GM21737 (cell line): Measurements from ENCODE around the gene GLP1R.
"Not testable (repeated sequence)": the region's sequence is repeated elsewhere in the genome, so short reads cannot be mapped to it uniquely, and the experiment has no call there.

ENCODE experiments used
- ATAC-seq: cut with Tn5 transposase; IDR thresholded peaks from one replicate; pipeline ENCODE4 v1.9.1; 2021; ENCODE audit warnings: mild to moderate bottlenecking, moderate library complexity; ENCODE audit not compliant: unreplicated experiment

Gene GLP1R

DNA sequence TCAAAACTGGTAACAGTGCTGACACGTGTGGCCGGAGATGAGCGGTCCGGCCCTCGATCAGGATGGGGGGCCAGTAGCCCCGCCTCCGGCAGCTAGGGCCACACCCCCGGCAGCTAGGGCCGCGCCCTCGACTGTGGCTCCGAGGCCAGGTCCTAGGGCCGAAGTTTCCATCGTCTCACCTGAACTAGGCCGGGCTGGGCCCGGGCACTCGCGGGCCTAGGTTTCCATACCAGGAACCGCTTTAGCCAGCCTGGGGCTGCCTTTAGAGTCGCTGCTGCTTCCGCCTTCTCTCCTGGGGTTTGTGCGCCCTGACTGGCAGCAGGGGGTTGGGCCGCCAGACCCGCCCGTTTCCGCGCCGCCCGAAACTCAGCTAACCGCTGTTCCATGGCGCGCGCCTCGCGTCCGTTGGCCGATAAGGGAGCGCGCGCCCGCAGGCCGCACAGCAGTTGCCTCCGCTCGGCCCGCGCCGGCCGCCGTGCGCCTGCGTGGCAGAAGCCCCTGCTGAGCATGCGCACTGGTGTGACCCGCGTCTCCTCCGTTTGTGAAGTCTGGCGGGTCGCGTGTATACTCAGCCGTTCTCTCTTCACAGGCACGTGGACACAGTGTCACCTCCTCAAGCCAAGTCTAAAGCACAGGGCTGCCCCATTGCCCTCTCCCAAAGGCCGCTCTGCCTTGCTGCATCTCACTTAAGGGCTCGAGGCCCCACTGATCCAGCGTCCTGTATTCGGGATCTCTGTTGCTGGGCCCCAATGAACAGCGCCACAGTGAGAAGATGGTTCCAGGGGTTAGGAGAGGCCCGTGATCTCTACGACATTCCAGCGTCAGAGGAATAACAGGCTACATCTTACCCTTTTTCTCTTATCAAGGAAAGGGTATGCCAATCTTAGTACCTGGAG, 66.4 kb downstream of the GLP1R start, which contains the start of gene SAYSD1:
SAYSD1 (minus strand) TSS at position 483 of the 896 bp plus-strand sequence; CDS start at position 386, 97 bp downstream.
- peak; percentile 91 for ATAC-seq

GRCh38 chr6:39118921-39119320, 70.3 kb downstream of the GLP1R start:
- no peak for ATAC-seq

DNA sequence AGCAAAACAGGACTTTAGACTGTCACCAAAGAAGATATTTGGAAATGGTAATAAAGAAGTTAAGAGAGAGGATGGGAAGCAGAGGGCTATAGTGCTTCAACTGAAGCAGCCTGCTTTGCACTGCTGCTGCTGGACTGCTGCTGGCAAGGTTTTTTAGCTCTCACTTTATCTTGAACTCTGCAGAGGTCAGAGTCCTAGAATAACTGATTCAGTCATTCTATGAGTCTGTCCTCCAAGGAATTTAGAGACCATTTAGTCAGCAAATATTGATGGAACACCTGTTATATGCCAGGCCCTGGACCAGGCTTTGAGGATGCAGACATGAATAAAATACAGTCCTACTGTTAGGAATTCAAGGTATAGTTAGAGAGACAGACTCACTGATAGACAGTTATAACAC, 75.5 kb downstream of the GLP1R start:
- ATAC-seq: no peak

GRCh38 chr6:39128106-39128505, 79.5 kb downstream of the GLP1R start:
- ATAC-seq: no peak

GRCh38 chr6:39128832-39129231, 80.3 kb downstream of the GLP1R start:
- no peak for ATAC-seq

DNA sequence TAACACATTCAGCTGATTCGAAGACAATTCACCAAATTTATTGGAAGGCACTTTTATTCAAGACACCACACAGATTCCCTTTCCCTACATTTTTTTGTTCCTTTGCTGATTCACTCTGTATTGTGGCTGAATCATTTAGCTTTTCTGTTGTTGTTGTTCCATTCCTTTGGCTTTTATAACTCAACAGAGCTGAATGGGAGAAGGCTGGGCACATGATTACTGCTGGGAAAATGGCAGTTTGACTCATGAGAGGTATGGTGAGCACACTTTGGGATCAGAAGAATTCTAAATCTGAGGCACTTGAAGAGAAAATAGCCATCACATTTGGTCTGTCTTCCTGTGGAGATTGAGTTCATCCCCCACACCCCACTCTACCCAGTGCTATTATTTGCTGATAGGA, 82.1 kb downstream of the GLP1R start:
- ATAC-seq: no peak

DNA sequence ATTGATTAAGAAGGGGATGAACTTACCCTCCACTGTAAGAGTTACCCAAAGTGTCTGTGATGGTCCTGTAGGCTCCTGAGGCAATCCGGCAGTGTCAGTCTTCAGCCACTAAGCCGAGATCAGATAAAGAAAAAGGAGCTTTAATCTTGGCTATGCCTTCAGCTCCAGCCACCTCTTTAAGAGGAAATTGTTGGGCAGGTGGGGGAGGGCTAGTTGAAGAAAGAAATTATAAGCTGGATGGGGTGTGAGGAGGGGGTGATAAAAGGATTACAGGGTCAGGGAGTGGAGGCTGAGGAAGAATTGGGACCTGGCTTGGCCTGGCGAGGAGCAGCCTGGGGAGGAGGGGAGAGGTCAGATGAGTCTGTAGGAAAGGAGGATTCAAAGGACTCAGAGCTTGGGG, 86.2 kb downstream of the GLP1R start:
- not testable (repeated sequence) for ATAC-seq

DNA sequence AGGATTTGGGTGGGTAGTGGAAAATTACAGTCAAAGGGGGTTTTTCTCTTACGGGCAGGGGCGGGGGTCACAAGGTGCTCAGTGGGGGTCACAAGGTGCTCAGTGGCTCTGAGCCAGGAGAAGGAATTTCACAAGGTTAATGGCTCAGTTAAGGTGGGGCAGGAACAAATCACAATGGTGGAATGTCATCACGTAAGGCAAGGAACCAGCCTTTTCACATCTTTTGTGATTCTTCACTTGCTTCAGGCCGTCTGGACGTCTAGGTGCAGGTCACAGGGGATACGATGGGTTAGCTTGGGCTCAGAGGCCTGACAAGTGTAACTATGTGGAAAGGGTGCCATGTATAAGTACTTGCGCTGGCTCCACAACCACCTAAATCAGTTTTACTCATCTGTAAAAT, 87.6 kb downstream of the GLP1R start:
- not testable (repeated sequence) for ATAC-seq

DNA sequence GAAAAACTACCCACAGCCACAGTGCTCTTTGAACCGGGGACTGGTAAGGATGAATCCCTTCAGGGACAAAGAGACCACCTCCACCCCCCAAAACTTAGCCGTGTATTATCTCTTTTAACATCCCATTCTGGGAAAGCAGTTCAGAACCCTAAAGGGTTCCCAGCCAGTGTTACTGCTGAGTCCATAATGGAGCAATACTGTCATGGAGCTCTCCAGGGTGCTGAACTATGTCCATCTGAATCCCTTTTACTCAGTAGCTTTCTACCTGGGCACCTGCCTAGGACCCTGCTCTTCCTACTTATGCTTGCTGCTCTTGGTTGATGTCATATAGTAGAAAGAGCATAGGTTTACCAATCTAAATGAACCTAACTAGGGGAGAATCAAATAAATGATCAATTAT, 88.7 kb downstream of the GLP1R start:
- ATAC-seq: no peak
